Measurements from ENCODE around the gene FH.
A peak's percentile ranks its signal among the peaks of the same experiment; 100 is the strongest.

The FH gene

GRCh38 chr1:241551759-241552638, 32.4 kb upstream of the FH start:
- H3K27ac ChIP-seq: no peak overlapping the region
- no peak for TF ChIP-seq CTCF (conservative IDR thresholded peaks at IDR 0.05)

DNA sequence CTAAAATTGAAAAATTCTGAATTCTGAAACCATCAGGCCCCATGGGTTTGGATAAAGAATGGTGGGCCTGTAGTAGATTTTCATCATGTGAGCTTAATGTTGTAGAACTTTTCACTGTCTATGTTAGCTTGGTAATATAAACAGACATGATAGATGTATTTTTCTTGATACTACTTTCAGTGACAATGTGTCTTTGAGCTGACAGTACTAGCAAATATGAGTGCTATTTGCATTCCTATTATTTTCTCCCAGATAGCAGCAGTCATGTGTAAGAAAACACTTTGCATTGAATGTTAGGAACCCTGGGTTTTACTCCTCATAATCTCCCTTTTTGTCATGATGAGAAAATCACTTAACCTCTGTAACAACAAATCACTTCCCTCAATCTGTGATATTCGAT, 30.8 kb upstream of the FH start:
- no peak for TF ChIP-seq CTCF (conservative IDR thresholded peaks at IDR 0.05)
- H3K27ac ChIP-seq: no peak overlapping the region

GRCh38 chr1:241548008-241548407, 28.5 kb upstream of the FH start:
- H3K27ac ChIP-seq: no peak overlapping the region
- TF ChIP-seq CTCF (conservative IDR thresholded peaks at IDR 0.05): no peak

GRCh38 chr1:241542199-241542907, 22.8 kb upstream of the FH start:
- peak overlapping the region; percentile 71 for H3K27ac ChIP-seq
- no peak for TF ChIP-seq CTCF (conservative IDR thresholded peaks at IDR 0.05)

DNA sequence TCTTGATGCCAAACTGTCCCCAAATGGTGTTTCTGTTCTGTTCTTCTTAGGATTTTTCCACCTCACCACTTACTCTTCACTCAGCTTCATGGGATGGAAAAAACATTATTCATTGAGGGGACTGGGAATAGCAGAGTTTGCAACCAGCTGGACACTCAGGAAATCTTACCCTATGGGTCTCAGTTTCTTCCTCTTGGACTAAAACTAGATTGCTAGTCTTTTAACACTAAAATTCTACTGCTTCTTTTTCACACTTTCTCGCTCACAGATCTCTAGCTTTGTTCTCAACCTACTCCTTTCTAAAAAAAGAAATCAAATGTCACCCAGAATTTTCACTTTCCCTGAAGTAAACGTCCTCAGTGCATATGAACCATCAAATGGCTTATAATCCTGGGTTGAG, 17.4 kb upstream of the FH start:
- no peak for TF ChIP-seq CTCF (conservative IDR thresholded peaks at IDR 0.05)
- H3K27ac ChIP-seq: no peak overlapping the region

GRCh38 chr1:241536304-241536703, 16.7 kb upstream of the FH start:
- TF ChIP-seq CTCF (conservative IDR thresholded peaks at IDR 0.05): no peak
- no peak overlapping the region for H3K27ac ChIP-seq

- TF ChIP-seq CTCF (conservative IDR thresholded peaks at IDR 0.05): no peak
These were observed 14.0 kb upstream of the FH start for GRCh38 chr1:241533326-241534115.

More at GRCh38 chr1:241533326-241534115, 14.0 kb upstream of the FH start:
- H3K27ac ChIP-seq: no peak overlapping the region

Measured in VCaP (cell line).